Retinal pigment epithelial cell (primary cell): ENCODE results near the gene AHR.

Source experiments
- DNase-seq: peaks from one replicate; pipeline ENCODE4 v3.0.0-alpha.2; 2010; ENCODE audit warnings: low read depth
- H3K4me3 ChIP-seq: 2 replicates; pipeline ENCODE4 v1.5.1; 2011; ENCODE audit warnings: mild to moderate bottlenecking, low read length, control low read depth, moderate library complexity
- TF ChIP-seq, protein P1 (sequence below): conservative IDR thresholded peaks from 2 replicates; pipeline ENCODE4 v1.5.1; 2011; ENCODE audit warnings: low read depth, low read length, control low read depth, inconsistent platforms

The AHR gene

DNA sequence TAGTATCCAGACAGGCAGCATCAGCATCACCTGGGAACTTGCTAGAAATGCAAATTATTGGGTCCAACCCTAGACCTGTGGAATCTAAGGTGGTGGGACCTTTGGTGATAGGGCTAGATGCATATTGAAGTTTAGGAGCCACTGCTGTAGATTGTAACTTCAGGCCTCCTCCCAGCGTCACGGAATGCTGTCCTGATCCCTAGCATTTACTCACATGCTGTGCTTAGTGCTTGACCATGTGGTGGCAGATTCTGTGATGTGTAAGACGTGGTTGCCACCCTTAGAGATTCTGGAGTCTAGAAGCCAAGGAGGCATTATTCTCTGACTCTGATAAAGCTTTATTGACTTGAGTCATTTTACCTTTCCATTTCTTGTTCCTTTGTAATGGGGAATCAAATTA lies 13.5 kb downstream of the AHR start:
- no peak for DNase-seq
- TF ChIP-seq, protein P1, sequence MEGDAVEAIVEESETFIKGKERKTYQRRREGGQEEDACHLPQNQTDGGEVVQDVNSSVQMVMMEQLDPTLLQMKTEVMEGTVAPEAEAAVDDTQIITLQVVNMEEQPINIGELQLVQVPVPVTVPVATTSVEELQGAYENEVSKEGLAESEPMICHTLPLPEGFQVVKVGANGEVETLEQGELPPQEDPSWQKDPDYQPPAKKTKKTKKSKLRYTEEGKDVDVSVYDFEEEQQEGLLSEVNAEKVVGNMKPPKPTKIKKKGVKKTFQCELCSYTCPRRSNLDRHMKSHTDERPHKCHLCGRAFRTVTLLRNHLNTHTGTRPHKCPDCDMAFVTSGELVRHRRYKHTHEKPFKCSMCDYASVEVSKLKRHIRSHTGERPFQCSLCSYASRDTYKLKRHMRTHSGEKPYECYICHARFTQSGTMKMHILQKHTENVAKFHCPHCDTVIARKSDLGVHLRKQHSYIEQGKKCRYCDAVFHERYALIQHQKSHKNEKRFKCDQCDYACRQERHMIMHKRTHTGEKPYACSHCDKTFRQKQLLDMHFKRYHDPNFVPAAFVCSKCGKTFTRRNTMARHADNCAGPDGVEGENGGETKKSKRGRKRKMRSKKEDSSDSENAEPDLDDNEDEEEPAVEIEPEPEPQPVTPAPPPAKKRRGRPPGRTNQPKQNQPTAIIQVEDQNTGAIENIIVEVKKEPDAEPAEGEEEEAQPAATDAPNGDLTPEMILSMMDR = no peak

DNA sequence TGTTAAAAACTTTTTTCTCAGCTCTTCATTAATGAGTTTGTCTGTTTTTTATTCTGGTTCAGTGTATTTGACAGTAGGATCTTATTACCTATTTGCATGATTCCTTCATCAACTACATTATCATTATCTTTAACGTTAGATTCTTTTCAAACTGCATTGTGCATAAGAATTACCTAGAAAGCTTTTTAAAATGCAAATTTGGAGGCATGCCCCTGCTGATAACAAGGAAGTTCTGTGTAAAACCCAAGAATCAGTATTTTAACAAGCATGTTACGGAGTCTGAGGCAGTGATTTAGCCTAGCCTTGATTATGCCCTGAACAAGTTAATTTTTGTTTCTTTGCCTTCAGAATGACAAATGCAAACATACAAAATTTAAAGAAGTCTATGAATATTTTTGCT lies 14.2 kb downstream of the AHR start:
- DNase-seq = no peak
- TF ChIP-seq, protein P1 = no peak
- H3K4me3 ChIP-seq = no peak overlapping the region

More for the DNA sequence above, 13.5 kb downstream of the AHR start:
- no peak overlapping the region for H3K4me3 ChIP-seq

DNA sequence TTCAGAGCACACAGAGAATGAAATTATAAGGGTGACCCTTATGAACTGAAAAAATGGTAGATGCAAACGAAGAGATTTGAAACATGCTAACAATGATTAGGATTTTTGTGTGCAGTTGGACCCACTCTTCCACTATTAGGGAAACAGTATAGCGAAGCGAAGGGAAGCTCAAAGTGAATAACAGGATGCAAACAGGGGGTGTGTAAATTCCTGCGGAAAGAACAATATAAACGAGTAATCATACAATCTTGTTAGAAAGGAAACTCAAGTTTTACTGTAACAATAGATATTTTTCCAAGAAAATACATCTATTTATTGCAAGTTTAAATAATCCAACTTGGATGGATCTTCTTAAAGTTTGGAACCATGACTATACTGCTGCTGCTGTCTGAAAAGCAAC lies 14.7 kb downstream of the AHR start:
- TF ChIP-seq, protein P1 = no peak
- no peak overlapping the region for H3K4me3 ChIP-seq
- no peak for DNase-seq

DNA sequence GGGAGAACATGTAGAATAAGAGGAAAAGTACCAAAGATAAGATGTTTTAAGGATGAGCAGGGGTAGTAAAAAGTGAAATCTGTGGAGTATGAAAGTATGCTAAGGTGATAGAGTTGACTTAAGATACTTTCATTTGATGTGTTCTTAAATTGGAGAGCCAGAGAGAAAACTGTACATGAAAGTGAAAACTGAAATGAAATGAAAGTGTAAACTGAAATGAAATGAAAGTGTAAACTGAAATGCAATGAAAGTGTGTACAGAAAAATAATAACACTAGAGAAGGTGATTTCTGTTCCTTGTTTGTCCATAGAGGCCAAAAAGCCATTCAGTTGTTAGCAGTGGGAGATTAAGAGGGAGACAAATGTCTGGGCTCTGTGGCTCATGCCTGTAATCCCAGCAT lies 17.5 kb downstream of the AHR start:
- no peak overlapping the region for H3K4me3 ChIP-seq
- TF ChIP-seq, protein P1 = no peak
- DNase-seq = no peak

DNA sequence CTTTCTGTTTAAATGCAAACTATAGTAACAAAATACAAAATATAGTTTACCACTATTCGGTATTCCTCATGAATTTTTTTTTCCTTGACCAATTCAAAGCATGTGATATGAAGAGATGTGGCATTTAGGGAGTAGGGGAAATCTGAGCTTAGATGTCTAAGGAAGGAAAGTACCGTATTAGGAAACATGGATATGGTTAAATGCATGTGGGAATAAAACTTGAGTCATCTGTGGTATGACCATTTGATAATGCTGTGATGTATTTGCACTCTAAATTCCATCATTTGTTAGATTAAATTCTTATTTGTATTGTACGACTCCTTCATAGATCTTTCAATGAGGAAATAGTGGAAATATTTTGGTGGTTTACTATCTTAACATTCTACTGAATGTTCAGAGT lies 19.7 kb downstream of the AHR start:
- DNase-seq = no peak
- no peak overlapping the region for H3K4me3 ChIP-seq
- TF ChIP-seq, protein P1 = no peak

DNA sequence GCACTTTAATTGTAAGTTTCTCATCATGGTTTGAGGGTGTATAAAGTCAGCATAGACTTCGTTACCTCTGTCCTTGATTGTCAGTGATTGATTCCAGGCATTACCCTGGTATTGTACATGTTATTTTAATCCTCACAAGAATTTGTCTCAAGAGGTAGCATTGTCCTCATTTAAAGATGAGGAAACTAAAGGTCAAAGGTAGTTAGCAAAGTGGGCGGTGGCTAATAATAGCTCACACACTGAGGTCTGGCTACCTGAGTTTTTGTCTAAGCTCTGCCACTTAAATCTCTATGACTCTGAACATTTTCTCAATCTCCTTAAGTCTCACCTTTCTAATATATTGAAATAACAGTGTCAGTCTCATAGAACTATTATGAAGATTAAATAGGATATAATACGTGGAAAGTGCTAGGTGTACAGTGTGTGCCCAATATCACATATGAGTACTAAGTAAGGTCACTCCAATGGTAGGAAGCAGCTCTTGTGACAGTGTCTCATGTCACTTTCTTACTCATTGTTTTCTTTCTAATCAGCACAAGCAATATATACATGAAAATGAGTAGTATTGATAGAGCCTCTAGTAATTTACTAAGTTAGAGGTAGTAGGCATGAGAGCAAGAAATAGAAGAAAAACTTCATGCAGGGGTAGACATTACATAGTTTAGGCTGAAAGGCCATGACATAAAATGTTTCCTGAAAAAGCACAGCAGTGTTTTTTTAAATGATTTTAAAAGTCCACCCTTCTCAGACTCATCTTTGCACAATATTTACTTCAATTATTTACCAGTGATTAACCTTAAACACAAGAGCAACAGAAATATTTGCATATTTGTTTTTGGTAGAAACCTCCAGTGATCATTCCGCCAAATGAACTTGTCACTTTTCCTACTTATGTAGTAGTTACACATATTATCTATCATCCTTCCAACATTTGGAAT lies 21.0 kb downstream of the AHR start:
- DNase-seq = no peak
- TF ChIP-seq, protein P1 = no peak
- H3K4me3 ChIP-seq = no peak overlapping the region

DNA sequence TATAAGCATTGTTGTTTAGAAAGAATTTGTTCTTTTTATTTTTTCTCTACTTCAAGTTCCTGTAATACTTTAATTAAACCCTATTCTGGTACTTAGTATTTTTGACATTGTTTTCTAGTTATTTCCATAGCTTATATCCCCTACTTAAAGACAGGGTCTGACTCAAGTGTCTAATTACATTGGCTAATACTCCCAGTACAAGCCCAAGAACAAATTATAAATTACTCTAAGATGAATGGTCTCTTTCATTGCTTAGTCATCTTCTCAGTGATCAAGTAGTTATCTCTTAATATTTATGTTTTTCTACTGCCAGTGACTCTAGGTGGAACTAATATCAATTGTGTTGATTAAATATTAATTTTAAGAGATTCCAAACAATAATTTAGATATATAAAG lies 21.6 kb downstream of the AHR start:
- H3K4me3 ChIP-seq = no peak overlapping the region
- TF ChIP-seq, protein P1 = no peak
- no peak for DNase-seq
